K562 (cell line): ENCODE results near the gene STUB1. TPM values are rescaled to one million over a fixed set of nuclear protein-coding genes. Genes with fewer than 3 reads are reported as not detected.

Experiments used
- BMI1 ChIP-seq: fragments of 150-350 bp; IDR thresholded peaks from 2 replicates; pipeline ENCODE4 v1.6.1; 2014; ENCODE audit warnings: low read length
- ELF1 ChIP-seq: fragments of 200-800 bp; sonication (Bioruptor generic); IDR thresholded peaks from 2 replicates; pipeline ENCODE4 v1.6.1; 2016; ENCODE audit warnings: missing genetic modification characterization, missing compliant biosample characterization
- EP300 ChIP-seq: IDR thresholded peaks from 2 replicates; pipeline ENCODE4 v1.6.1; 2012; ENCODE audit warnings: low read length, improper control_type of control experiment
- FUS ChIP-seq: fragments of 200-400 bp; formaldehyde crosslinking; optimal IDR thresholded peaks from 2 replicates; pipeline ENCODE3; 2017; ENCODE audit warnings: low read depth, low read length
- HEY1 ChIP-seq: fragments of 250-450 bp; sonication (Bioruptor Pico); IDR thresholded peaks from 2 replicates; pipeline ENCODE4 v1.5.0; 2020; ENCODE audit warnings: mild to moderate bottlenecking, moderate library complexity, borderline replicate concordance
- HNRNPK ChIP-seq: fragments of 200-400 bp; formaldehyde crosslinking; IDR thresholded peaks from one replicate; pipeline ENCODE4 v1.6.1; 2018; ENCODE audit warnings: mild to moderate bottlenecking, low read depth, low read length; ENCODE audit not compliant: poor library complexity, severe bottlenecking
- KDM5B ChIP-seq: fragments of 200-600 bp; sonication (generic); IDR thresholded peaks from 2 replicates; pipeline ENCODE4 v1.6.1; 2012; ENCODE audit warnings: low read depth, mild to moderate bottlenecking, moderate library complexity, low read length, control low read depth, inconsistent platforms; ENCODE audit not compliant: insufficient replicate concordance
- KLF6 ChIP-seq: fragments of 250-450 bp; sonication (Bioruptor Pico); IDR thresholded peaks from 2 replicates; pipeline ENCODE4 v1.4.0; 2020; ENCODE audit warnings: mild to moderate bottlenecking, moderate library complexity, borderline replicate concordance
- OTX1 ChIP-seq: fragments of 450-650 bp; formaldehyde crosslinking; IDR thresholded peaks from 2 replicates; pipeline ENCODE4 v1.4.0; 2022; ENCODE audit warnings: mild to moderate bottlenecking
- PCBP1 ChIP-seq: fragments of 200-400 bp; formaldehyde crosslinking; IDR thresholded peaks from 2 replicates; pipeline ENCODE4 v1.6.1; 2018; ENCODE audit warnings: mild to moderate bottlenecking, low read depth, low read length; ENCODE audit not compliant: poor library complexity, severe bottlenecking
- PPARD ChIP-seq: fragments of 250-450 bp; sonication (Bioruptor Pico); IDR thresholded peaks from 2 replicates; pipeline ENCODE4 v1.8.0; 2022; ENCODE audit warnings: inconsistent platforms, mild to moderate bottlenecking, moderate library complexity
- PRPF4 ChIP-seq: fragments of 200-400 bp; formaldehyde crosslinking; IDR thresholded peaks from one replicate; pipeline ENCODE4 v1.6.1; 2017; ENCODE audit warnings: low read length, low read depth, mild to moderate bottlenecking; ENCODE audit not compliant: insufficient read depth, poor library complexity, severe bottlenecking
- PURB ChIP-seq: sonication (generic); formaldehyde crosslinking; IDR thresholded peaks from 2 replicates; pipeline ENCODE4 v1.9.0; 2021; ENCODE audit warnings: low read depth, mild to moderate bottlenecking, missing genetic modification reagents
- SMAD4 ChIP-seq: fragments of 250-450 bp; sonication (Bioruptor Pico); conservative IDR thresholded peaks from 2 replicates; pipeline ENCODE4 v1.8.0; 2021; ENCODE audit warnings: inconsistent platforms, mild to moderate bottlenecking, moderate library complexity
- ZNF408 ChIP-seq: fragments of 250-450 bp; sonication (Bioruptor Pico); IDR thresholded peaks from 2 replicates; pipeline ENCODE4 v1.4.0; 2020; ENCODE audit warnings: low read depth, mild to moderate bottlenecking, moderate library complexity
- ZNF507 ChIP-seq: conservative IDR thresholded peaks from 2 replicates; pipeline ENCODE4 v1.6.1; 2017; ENCODE audit warnings: missing genetic modification characterization, missing compliant biosample characterization
- ZNF766 ChIP-seq: fragments of 200-800 bp; sonication (Bioruptor generic); conservative IDR thresholded peaks from 2 replicates; pipeline ENCODE4 v1.6.1; 2016; ENCODE audit warnings: missing genetic modification characterization, missing compliant biosample characterization
- polyA plus RNA-seq, 8 experiments: library from polyadenylated mRNA; depleted of rRNA in 4 of 8; stranded (reverse) in 5 of 8; unstranded in 3 of 8; fragments of >200 nt; fragmentation: Nextera tagmentation in 2 of 8; fragmentation: Illumina TruSeq in 1 of 8; extraction: Ambion mirVana in 2 of 8; extraction: Trizol in 1 of 8; gene quantifications; 2 replicates each; pipeline versions ENCODE4 v1.2.1 to v1.2.3, GENCODE V29; 2011 to 2014; ENCODE audit warnings: inconsistent platforms in 1 of 8, missing spikeins in 1 of 8
- total RNA-seq, 7 experiments: library from RNA; depleted of rRNA in 6 of 7; stranded (reverse); fragments of >200 nt in 6 of 7; fragmentation: Illumina TruSeq in 2 of 7; extraction: Trizol in 2 of 7; gene quantifications; 2 replicates each; pipeline versions ENCODE4 v1.2.1 to v1.2.3, GENCODE V29; 2011 to 2021; ENCODE audit warnings: low replicate concordance in 1 of 7
- TF ChIP-seq, protein P1 (sequence below), 3 experiments: fragments of 200-800 bp in 1 of 3; sonication (Bioruptor generic) in 1 of 3; sonication (generic) in 1 of 3; formaldehyde crosslinking in 1 of 3; IDR thresholded peaks; 2 replicates each; pipeline versions ENCODE4 v1.6.1 to v1.8.0; 2016 to 2022; ENCODE audit warnings: mild to moderate bottlenecking in 2 of 3, missing compliant biosample characterization in 2 of 3, missing genetic modification characterization in 2 of 3, missing genetic modification reagents in 1 of 3

Gene STUB1
- total and polyA plus RNA-seq, 9 of the 15 experiments (the other 6 are each of a cell fraction or from before 2014, with no cell fraction given), result 10.6 to 251 (median 152) TPM

DNA sequence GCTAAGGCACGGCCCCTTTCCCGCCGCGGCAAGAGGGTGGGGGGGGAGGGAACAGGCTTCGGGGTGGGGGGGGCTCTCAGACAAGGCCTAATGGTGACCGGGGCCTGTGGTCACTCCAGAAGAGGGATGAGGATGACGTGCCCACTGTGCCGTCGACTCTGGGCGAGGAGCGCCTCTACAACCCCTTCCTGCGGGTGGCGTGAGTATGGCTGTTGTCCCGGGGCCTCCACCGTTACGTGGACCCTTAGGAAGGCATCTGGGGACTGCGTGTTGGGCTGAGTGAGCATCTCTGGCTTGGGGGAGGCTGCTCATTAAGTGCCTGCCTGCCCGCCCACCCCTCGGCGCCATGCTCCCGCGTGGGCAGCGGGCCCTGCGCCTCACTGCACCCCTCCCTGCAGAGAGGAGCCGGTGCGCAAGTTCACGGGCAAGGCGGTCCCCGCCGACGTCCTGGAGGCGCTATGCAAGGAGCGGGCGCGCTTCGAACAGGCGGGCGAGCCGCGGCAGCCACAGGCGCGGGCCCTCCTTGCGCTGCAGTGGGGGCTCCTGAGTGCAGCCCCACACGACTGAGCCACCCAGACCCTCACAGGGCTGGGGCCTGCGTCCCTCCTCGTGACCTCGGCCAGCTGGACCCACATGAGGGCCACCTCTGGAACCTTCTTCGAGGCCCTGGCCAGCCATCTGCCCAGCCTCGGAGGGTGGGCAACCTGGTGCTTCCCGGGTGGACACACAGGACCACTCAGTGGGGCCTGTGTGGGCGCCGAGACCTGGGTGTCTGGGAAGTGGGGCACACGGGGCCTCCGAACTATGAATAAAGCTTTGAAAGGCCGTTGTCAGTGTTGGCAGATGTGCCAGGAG is 48.9 kb downstream of the STUB1 start (continued):
- TF ChIP-seq PCBP1, result peak; percentile 30
- TF ChIP-seq ZNF408 (CRISPR knock-in tag), result no peak
- no peak for TF ChIP-seq ZNF766
- TF ChIP-seq ELF1 (tag), result no peak
- TF ChIP-seq FUS, result peak; percentile 23
- TF ChIP-seq, protein P1, sequence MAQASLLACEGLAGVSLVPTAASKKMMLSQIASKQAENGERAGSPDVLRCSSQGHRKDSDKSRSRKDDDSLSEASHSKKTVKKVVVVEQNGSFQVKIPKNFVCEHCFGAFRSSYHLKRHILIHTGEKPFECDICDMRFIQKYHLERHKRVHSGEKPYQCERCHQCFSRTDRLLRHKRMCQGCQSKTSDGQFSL (CRISPR knock-in tag; IDR thresholded peaks at IDR 0.05), result peak; percentile 82; the same call in 1 of the 2 replicates
- TF ChIP-seq, protein P1 (tag; IDR thresholded peaks at IDR 0.05), result peak in 1 of 2 experiments; percentile 82; a peak in 2 of 4 replicates
- TF ChIP-seq ZNF507 (tag), result no peak
- TF ChIP-seq PPARD, result no peak
- TF ChIP-seq EP300, result no peak
- no peak for TF ChIP-seq BMI1
- TF ChIP-seq HEY1 (CRISPR knock-in tag), result no peak
- TF ChIP-seq HNRNPK, result no peak
- TF ChIP-seq SMAD4 (CRISPR knock-in tag), result no peak
- no peak for TF ChIP-seq KLF6 (CRISPR knock-in tag)
- TF ChIP-seq PURB (CRISPR knock-in tag), result no peak
- TF ChIP-seq OTX1 (CRISPR knock-in tag), result no peak
- TF ChIP-seq PRPF4, result no peak
- peak; percentile 14 for TF ChIP-seq KDM5B
